Peyer's patch (tissue), 4 donors: ENCODE measurements around the gene STX16.

Source experiments
- CTCF ChIP-seq, 6 experiments: fragments of 450-650 bp in 4 of 6; fragments of 200-600 bp in 2 of 6; sonication (generic) in 1 of 6; IDR thresholded peaks; one replicate each; pipeline ENCODE4 v1.5.1; 2017 to 2019; ENCODE audit warnings: antibody characterized with exemption in 6 of 6, mild to moderate bottlenecking in 3 of 6, moderate library complexity in 1 of 6
- POLR2A ChIP-seq, 2 donors: fragments of 450-650 bp; IDR thresholded peaks; one replicate each; pipeline ENCODE4 v1.5.1; 2017; ENCODE audit warnings: antibody characterized with exemption in 2 of 2, mild to moderate bottlenecking in 2 of 2, moderate library complexity in 2 of 2

- TF ChIP-seq POLR2A (IDR thresholded peaks at IDR 0.05) (no peak), CTCF (IDR thresholded peaks at IDR 0.05) (no peak)
Measured at GRCh38 chr20:58714340-58714922, 63.3 kb downstream of the STX16 start.
